Neural progenitor cell (in vitro differentiated cells): ENCODE measurements around the gene SPINDOC.

Experiments
- EZH2 ChIP-seq: fragments of 200-600 bp; sonication (generic); IDR thresholded peaks from 2 replicates; pipeline ENCODE4 v1.6.1; 2017; ENCODE audit warnings: antibody characterized with exemption, mild to moderate bottlenecking, moderate library complexity
- TF ChIP-seq, protein P1 (sequence below): fragments of 200-600 bp; sonication (generic); IDR thresholded peaks from 2 replicates; pipeline ENCODE4 v1.5.1; 2017; ENCODE audit warnings: antibody characterized with exemption, mild to moderate bottlenecking

DNA sequence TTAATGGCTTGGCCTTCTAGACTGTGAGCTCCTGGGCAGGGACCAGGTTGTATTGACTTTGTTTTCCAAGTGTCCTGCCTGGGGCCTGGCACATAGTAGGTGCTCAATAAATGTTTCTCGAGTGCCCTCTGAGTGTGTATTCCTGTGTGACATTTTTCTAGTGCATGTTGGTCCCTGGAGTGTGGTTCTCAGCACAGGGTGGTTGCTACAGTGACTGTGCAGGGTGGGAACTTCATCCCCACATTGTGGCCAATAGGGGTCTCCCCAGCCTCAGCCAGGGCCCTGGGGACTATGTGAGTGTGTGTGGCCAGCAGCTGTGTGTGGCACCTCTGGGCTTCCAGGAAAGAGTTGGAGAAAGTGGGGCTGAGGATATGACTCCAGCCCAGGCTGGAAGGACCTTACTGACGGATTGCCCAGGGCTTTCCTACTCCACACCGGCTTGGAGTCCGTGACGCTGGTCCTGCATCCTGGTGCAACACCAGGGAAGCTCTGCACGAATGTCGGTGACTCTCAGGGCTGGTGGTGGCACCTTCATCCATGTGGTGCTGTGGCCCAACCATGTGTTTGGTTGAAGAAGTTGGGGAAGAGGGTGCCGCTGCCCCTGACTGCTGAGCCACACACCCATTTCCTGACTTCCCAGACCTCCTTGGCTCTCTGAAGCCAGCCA, 16.7 kb downstream of the SPINDOC start:
- TF ChIP-seq, protein P1, sequence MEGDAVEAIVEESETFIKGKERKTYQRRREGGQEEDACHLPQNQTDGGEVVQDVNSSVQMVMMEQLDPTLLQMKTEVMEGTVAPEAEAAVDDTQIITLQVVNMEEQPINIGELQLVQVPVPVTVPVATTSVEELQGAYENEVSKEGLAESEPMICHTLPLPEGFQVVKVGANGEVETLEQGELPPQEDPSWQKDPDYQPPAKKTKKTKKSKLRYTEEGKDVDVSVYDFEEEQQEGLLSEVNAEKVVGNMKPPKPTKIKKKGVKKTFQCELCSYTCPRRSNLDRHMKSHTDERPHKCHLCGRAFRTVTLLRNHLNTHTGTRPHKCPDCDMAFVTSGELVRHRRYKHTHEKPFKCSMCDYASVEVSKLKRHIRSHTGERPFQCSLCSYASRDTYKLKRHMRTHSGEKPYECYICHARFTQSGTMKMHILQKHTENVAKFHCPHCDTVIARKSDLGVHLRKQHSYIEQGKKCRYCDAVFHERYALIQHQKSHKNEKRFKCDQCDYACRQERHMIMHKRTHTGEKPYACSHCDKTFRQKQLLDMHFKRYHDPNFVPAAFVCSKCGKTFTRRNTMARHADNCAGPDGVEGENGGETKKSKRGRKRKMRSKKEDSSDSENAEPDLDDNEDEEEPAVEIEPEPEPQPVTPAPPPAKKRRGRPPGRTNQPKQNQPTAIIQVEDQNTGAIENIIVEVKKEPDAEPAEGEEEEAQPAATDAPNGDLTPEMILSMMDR = peak; percentile 56
- no peak for TF ChIP-seq EZH2
